Thyroid gland (tissue), 4 donors: Measurements from ENCODE around the gene TLCD5.

Experiments used
- CTCF ChIP-seq, 6 experiments: fragments of 200-600 bp in 3 of 6; fragments of 450-650 bp in 3 of 6; sonication (generic) in 3 of 6; IDR thresholded peaks; one replicate each; pipeline ENCODE4 v1.5.1; 2016 to 2019; ENCODE audit warnings: antibody characterized with exemption in 6 of 6, mild to moderate bottlenecking in 2 of 6, inconsistent platforms in 1 of 6, moderate library complexity in 1 of 6
- POLR2A ChIP-seq, 2 donors: fragments of 450-650 bp; IDR thresholded peaks; one replicate each; pipeline ENCODE4 v1.6.1; 2017; ENCODE audit warnings: antibody characterized with exemption in 2 of 2, mild to moderate bottlenecking in 2 of 2, moderate library complexity in 1 of 2

GRCh38 chr11:120337355-120338106, 12.4 kb downstream of the TLCD5 start:
- TF ChIP-seq CTCF (IDR thresholded peaks at IDR 0.05) = no peak
- no peak for TF ChIP-seq POLR2A (IDR thresholded peaks at IDR 0.05)
